Liver (tissue), 9 donors: Measurements from ENCODE around the gene RAB22A. TPM values are rescaled to one million over a fixed set of nuclear protein-coding genes. Genes with fewer than 3 reads are reported as not detected.

Experiments used
- DNase-seq: peaks from one replicate; pipeline ENCODE4 v3.0.0-alpha.2; 2017; ENCODE audit warnings: low spot score
- H3K27ac ChIP-seq, 2 donors: one replicate each; pipeline ENCODE4 v1.7.0; 2013; ENCODE audit warnings: inconsistent platforms in 2 of 2, low read length in 2 of 2, control low read depth in 1 of 2, low read depth in 1 of 2, mild to moderate bottlenecking in 1 of 2
- H3K27me3 ChIP-seq, 4 donors: one replicate each; pipeline versions ENCODE4 v1.6.1 to v1.7.0; 2013; ENCODE audit warnings: low read length in 3 of 4, inconsistent platforms in 1 of 4, mild to moderate bottlenecking in 1 of 4, moderate library complexity in 1 of 4; ENCODE audit not compliant: control insufficient read depth in 4 of 4, insufficient read depth in 4 of 4
- H3K36me3 ChIP-seq, 4 donors: one replicate each; pipeline versions ENCODE4 v1.6.1 to v1.7.0; 2013; ENCODE audit warnings: low read length in 3 of 4, mild to moderate bottlenecking in 3 of 4, low read depth in 1 of 4, moderate library complexity in 1 of 4; ENCODE audit not compliant: control insufficient read depth in 4 of 4, insufficient read depth in 3 of 4
- H3K4me1 ChIP-seq, 4 donors: one replicate each; pipeline versions ENCODE4 v1.6.1 to v1.7.0; 2013; ENCODE audit warnings: low read length in 3 of 4, mild to moderate bottlenecking in 3 of 4, moderate library complexity in 1 of 4; ENCODE audit not compliant: control insufficient read depth in 4 of 4, insufficient read depth in 4 of 4
- H3K4me3 ChIP-seq, 3 donors: one replicate each; pipeline versions ENCODE4 v1.6.1 to v1.7.0; 2013; ENCODE audit warnings: low read length in 3 of 3, control low read depth in 1 of 3, low read depth in 1 of 3, mild to moderate bottlenecking in 1 of 3
- H3K9ac ChIP-seq, 2 donors: one replicate each; pipeline ENCODE4 v1.7.0; 2013; ENCODE audit warnings: low read length in 2 of 2, mild to moderate bottlenecking in 2 of 2, moderate library complexity in 2 of 2, control low read depth in 1 of 2, low read depth in 1 of 2
- H3K9me3 ChIP-seq, 4 donors: one replicate each; pipeline versions ENCODE4 v1.6.1 to v1.7.0; 2013; ENCODE audit warnings: low read length in 3 of 4; ENCODE audit not compliant: control insufficient read depth in 4 of 4
- EGR1 ChIP-seq, 2 donors: IDR thresholded peaks; 2 replicates each; pipeline ENCODE4 v1.6.1; 2016 to 2018; ENCODE audit warnings: antibody characterized with exemption in 2 of 2, low read depth in 2 of 2
- FOXA2 ChIP-seq: IDR thresholded peaks from 2 replicates; pipeline ENCODE4 v1.6.1; 2016; ENCODE audit warnings: antibody characterized with exemption
- GABPA ChIP-seq, 2 donors: IDR thresholded peaks in 1 of 2; conservative IDR thresholded peaks in 1 of 2; 2 replicates each; pipeline ENCODE4 v1.6.1; 2016; ENCODE audit warnings: antibody characterized with exemption in 2 of 2, mild to moderate bottlenecking in 1 of 2, moderate library complexity in 1 of 2
- HNF4A ChIP-seq, 2 donors: conservative IDR thresholded peaks; 2 replicates each; pipeline ENCODE4 v1.6.1; 2016; ENCODE audit warnings: antibody characterized with exemption in 2 of 2, mild to moderate bottlenecking in 2 of 2
- HNF4G ChIP-seq: IDR thresholded peaks from 2 replicates; pipeline ENCODE4 v1.6.1; 2016; ENCODE audit warnings: antibody characterized with exemption
- JUND ChIP-seq, 2 donors: IDR thresholded peaks; 2 replicates each; pipeline ENCODE4 v1.6.1; 2016; ENCODE audit warnings: antibody characterized with exemption in 2 of 2
- NR2F2 ChIP-seq: IDR thresholded peaks from 2 replicates; pipeline ENCODE4 v1.6.1; 2016; ENCODE audit warnings: antibody characterized with exemption
- RAD21 ChIP-seq, 2 donors: IDR thresholded peaks; 2 replicates each; pipeline ENCODE4 v1.6.1; 2016; ENCODE audit warnings: antibody characterized with exemption in 2 of 2, mild to moderate bottlenecking in 2 of 2
- SP1 ChIP-seq: IDR thresholded peaks from 2 replicates; pipeline ENCODE4 v1.6.1; 2018; ENCODE audit warnings: antibody characterized with exemption, mild to moderate bottlenecking
- WGBS: extraction: QIAGEN DNeasy Blood & Tissue Kit; methylation state at CpG from one replicate; pipeline ENCODE4 v1.1.7; 2013; 5-methylcytosine and 5-hydroxymethylcytosine counted together
- polyA plus RNA-seq, 2 donors: library from polyadenylated mRNA; stranded (reverse) in 1 of 2; unstranded in 1 of 2; fragments of 200-250 nt in 1 of 2; fragments of >200 nt in 1 of 2; fragmentation: Nextera tagmentation in 1 of 2; extraction: Ambion mirVana in 1 of 2; gene quantifications; one replicate each; pipeline versions ENCODE4 v1.2.1 to v1.2.3, GENCODE V29; 2013 to 2015
- total RNA-seq, 2 donors: library from RNA; depleted of rRNA; stranded (reverse); fragments of >200 nt; gene quantifications; one replicate each; pipeline ENCODE4 v1.2.3, GENCODE V29; 2014
- TF ChIP-seq, protein P1 (sequence below): fragments of 150-350 bp; IDR thresholded peaks from 2 replicates; pipeline ENCODE4 v1.5.1; 2017; ENCODE audit warnings: improper control_type of control experiment, low read depth, low read length; ENCODE audit not compliant: missing input control
- TF ChIP-seq, protein P2 (sequence below): IDR thresholded peaks from 2 replicates; pipeline ENCODE4 v1.6.1; 2016; ENCODE audit warnings: antibody characterized with exemption, mild to moderate bottlenecking
- TF ChIP-seq, protein P3 (sequence below): IDR thresholded peaks from 2 replicates; pipeline ENCODE4 v1.6.1; 2016; ENCODE audit warnings: antibody characterized with exemption
- TF ChIP-seq, protein P4 (sequence below): IDR thresholded peaks from 2 replicates; pipeline ENCODE4 v1.6.1; 2016; ENCODE audit warnings: antibody characterized with exemption
- donor health status: healthy.
- donor health status: healthy.
- donor health status: healthy.
- donor health status: healthy.
- donor health status: healthy.

Gene RAB22A
- total and polyA plus RNA-seq, 4 donors = 3.0 to 8.1 (median 5.8) TPM

DNA sequence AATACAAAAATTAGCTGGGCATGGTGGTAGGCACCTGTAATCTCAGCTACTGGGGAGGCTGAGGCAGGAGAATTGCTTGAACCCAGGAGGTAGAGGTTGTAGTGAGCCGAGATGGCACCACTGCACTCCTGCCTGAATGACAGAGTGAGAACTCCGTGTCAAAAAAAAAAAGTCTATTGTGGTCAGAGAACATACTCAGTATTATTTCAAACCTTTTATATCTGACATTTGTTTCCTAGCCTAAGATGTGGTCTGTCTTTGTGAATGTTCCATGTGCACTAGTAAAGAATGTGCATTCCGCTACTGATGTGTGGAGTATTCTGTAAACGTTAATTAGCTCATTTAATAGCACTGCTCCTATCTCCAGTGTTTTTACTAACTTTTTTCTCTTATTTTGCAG is 11.7 kb downstream of the RAB22A start:
- Histone ChIP-seq H3K9ac (no peak overlapping the region), H3K36me3 (peaks cover 0 to 6% (median 5%) of the 10 kb centered on the region in 4 donors), H3K4me3 (no peak overlapping the region), H3K27ac (no peak overlapping the region), H3K4me1 (no peaks in the 10 kb centered on the region), H3K9me3 (no peaks in the 10 kb centered on the region), H3K27me3 (no peaks in the 10 kb centered on the region)
- TF ChIP-seq JUND (IDR thresholded peaks at IDR 0.05) = no peak
- TF ChIP-seq, protein P1, sequence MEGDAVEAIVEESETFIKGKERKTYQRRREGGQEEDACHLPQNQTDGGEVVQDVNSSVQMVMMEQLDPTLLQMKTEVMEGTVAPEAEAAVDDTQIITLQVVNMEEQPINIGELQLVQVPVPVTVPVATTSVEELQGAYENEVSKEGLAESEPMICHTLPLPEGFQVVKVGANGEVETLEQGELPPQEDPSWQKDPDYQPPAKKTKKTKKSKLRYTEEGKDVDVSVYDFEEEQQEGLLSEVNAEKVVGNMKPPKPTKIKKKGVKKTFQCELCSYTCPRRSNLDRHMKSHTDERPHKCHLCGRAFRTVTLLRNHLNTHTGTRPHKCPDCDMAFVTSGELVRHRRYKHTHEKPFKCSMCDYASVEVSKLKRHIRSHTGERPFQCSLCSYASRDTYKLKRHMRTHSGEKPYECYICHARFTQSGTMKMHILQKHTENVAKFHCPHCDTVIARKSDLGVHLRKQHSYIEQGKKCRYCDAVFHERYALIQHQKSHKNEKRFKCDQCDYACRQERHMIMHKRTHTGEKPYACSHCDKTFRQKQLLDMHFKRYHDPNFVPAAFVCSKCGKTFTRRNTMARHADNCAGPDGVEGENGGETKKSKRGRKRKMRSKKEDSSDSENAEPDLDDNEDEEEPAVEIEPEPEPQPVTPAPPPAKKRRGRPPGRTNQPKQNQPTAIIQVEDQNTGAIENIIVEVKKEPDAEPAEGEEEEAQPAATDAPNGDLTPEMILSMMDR = no peak
- no peak for DNase-seq
- 91% methylated on average over 4 of the region's 4 CpGs for WGBS

DNA sequence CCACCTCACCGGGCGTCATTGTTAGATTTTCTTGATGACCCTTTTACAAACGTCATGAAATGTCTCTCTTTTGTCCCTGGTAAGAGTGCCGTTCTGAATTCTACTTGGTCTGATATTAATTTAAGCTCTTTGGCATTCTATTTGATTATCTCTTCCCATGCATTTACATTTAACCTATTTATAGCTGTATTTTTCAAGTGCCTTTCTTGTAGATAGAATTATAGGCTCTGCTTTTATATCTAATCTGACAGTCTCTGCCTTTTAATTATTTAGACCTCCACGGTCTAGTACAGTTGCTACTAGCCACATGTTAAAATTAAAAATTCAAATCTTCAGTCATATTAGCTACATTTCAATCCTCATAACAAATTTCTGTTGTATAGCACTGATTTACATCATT is 12.6 kb downstream of the RAB22A start:
- Histone ChIP-seq H3K4me3 (no peak overlapping the region), H3K9me3 (no peaks in the 10 kb centered on the region), H3K27ac (no peak overlapping the region), H3K36me3 (peaks cover 0 to 4% (median 0%) of the 10 kb centered on the region in 4 donors), H3K27me3 (no peaks in the 10 kb centered on the region), H3K4me1 (peaks cover 0 to under 1% (median 0%) of the 10 kb centered on the region in 4 donors), H3K9ac (no peak overlapping the region)
- WGBS = 89% methylated on average over 5 of the region's 5 CpGs
- TF ChIP-seq, protein P2, sequence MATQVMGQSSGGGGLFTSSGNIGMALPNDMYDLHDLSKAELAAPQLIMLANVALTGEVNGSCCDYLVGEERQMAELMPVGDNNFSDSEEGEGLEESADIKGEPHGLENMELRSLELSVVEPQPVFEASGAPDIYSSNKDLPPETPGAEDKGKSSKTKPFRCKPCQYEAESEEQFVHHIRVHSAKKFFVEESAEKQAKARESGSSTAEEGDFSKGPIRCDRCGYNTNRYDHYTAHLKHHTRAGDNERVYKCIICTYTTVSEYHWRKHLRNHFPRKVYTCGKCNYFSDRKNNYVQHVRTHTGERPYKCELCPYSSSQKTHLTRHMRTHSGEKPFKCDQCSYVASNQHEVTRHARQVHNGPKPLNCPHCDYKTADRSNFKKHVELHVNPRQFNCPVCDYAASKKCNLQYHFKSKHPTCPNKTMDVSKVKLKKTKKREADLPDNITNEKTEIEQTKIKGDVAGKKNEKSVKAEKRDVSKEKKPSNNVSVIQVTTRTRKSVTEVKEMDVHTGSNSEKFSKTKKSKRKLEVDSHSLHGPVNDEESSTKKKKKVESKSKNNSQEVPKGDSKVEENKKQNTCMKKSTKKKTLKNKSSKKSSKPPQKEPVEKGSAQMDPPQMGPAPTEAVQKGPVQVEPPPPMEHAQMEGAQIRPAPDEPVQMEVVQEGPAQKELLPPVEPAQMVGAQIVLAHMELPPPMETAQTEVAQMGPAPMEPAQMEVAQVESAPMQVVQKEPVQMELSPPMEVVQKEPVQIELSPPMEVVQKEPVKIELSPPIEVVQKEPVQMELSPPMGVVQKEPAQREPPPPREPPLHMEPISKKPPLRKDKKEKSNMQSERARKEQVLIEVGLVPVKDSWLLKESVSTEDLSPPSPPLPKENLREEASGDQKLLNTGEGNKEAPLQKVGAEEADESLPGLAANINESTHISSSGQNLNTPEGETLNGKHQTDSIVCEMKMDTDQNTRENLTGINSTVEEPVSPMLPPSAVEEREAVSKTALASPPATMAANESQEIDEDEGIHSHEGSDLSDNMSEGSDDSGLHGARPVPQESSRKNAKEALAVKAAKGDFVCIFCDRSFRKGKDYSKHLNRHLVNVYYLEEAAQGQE = no peak
- TF ChIP-seq, protein P3, sequence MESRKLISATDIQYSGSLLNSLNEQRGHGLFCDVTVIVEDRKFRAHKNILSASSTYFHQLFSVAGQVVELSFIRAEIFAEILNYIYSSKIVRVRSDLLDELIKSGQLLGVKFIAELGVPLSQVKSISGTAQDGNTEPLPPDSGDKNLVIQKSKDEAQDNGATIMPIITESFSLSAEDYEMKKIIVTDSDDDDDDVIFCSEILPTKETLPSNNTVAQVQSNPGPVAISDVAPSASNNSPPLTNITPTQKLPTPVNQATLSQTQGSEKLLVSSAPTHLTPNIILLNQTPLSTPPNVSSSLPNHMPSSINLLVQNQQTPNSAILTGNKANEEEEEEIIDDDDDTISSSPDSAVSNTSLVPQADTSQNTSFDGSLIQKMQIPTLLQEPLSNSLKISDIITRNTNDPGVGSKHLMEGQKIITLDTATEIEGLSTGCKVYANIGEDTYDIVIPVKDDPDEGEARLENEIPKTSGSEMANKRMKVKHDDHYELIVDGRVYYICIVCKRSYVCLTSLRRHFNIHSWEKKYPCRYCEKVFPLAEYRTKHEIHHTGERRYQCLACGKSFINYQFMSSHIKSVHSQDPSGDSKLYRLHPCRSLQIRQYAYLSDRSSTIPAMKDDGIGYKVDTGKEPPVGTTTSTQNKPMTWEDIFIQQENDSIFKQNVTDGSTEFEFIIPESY = no peak
- TF ChIP-seq HNF4A (conservative IDR thresholded peaks at IDR 0.05) (no peak), SP1 (no peak), GABPA (IDR thresholded peaks at IDR 0.05 in 1 of 2, conservative IDR thresholded peaks at IDR 0.05 in 1 of 2) (no peak), RAD21 (IDR thresholded peaks at IDR 0.05) (no peak), EGR1 (IDR thresholded peaks at IDR 0.05; ENCODE audit: low read depth in 2 of 2) (no peak), HNF4G (no peak), FOXA2 (no peak), NR2F2 (no peak), JUND (IDR thresholded peaks at IDR 0.05) (no peak)
- TF ChIP-seq, protein P4, sequence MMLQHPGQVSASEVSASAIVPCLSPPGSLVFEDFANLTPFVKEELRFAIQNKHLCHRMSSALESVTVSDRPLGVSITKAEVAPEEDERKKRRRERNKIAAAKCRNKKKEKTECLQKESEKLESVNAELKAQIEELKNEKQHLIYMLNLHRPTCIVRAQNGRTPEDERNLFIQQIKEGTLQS = no peak
- DNase-seq = no peak
